HepG2 (cell line): Measurements from ENCODE around the gene GNAI2. TPM values are rescaled to one million over a fixed set of nuclear protein-coding genes. Genes with fewer than 3 reads are reported as not detected.
A peak's percentile ranks its signal among the peaks of the same experiment; 100 is the strongest.

ENCODE experiments used
- CBX1 ChIP-seq: IDR thresholded peaks from one replicate; pipeline ENCODE4 v1.6.1; 2016; ENCODE audit warnings: antibody characterized with exemption, low read depth
- EED ChIP-seq: sonication (generic); formaldehyde crosslinking; IDR thresholded peaks from 2 replicates; pipeline ENCODE4 v1.5.0; 2020; ENCODE audit warnings: mild to moderate bottlenecking, missing genetic modification reagents
- ELF4 ChIP-seq: sonication (generic); formaldehyde crosslinking; IDR thresholded peaks from 2 replicates; pipeline ENCODE4 v1.5.0; 2020; ENCODE audit warnings: missing genetic modification reagents, mild to moderate bottlenecking, moderate library complexity, borderline replicate concordance
- ESRRA ChIP-seq: sonication (generic); formaldehyde crosslinking; IDR thresholded peaks from 2 replicates; pipeline ENCODE4 v1.5.1; 2020; ENCODE audit warnings: mild to moderate bottlenecking, low read depth, missing genetic modification reagents
- FOXJ3 ChIP-seq: sonication (generic); formaldehyde crosslinking; IDR thresholded peaks from 2 replicates; pipeline ENCODE4 v1.4.0; 2020; ENCODE audit warnings: missing genetic modification reagents, mild to moderate bottlenecking, borderline replicate concordance
- FOXO4 ChIP-seq: sonication (generic); formaldehyde crosslinking; conservative IDR thresholded peaks from 2 replicates; pipeline ENCODE4 v1.8.1; 2023; ENCODE audit warnings: missing genetic modification reagents
- LBX2 ChIP-seq: sonication (generic); formaldehyde crosslinking; IDR thresholded peaks from 2 replicates; pipeline ENCODE4 v1.5.0; 2020; ENCODE audit warnings: missing genetic modification reagents, mild to moderate bottlenecking, borderline replicate concordance
- PAWR ChIP-seq: sonication (generic); formaldehyde crosslinking; IDR thresholded peaks from 2 replicates; pipeline ENCODE4 v1.4.0; 2020; ENCODE audit warnings: missing genetic modification reagents, mild to moderate bottlenecking, borderline replicate concordance
- SCMH1 ChIP-seq: sonication (generic); formaldehyde crosslinking; IDR thresholded peaks from 2 replicates; pipeline ENCODE4 v1.9.0; 2021; ENCODE audit warnings: missing genetic modification reagents, mild to moderate bottlenecking, borderline replicate concordance
- ZBTB40 ChIP-seq, 2 experiments: fragments of 450-650 bp in 1 of 2; sonication (generic) in 1 of 2; formaldehyde crosslinking in 1 of 2; IDR thresholded peaks; 2 replicates each; pipeline versions ENCODE4 v1.6.1 to v1.8.0; 2016 to 2022; ENCODE audit warnings: antibody characterized with exemption in 1 of 2, mild to moderate bottlenecking in 1 of 2, missing genetic modification reagents in 1 of 2
- ZFP90 ChIP-seq: sonication (generic); formaldehyde crosslinking; IDR thresholded peaks from 2 replicates; pipeline ENCODE4 v1.8.0; 2022; ENCODE audit warnings: missing genetic modification reagents, mild to moderate bottlenecking, inconsistent platforms, borderline replicate concordance
- ZMAT5 ChIP-seq: sonication (generic); formaldehyde crosslinking; IDR thresholded peaks from 2 replicates; pipeline ENCODE4 v1.5.0; 2020; ENCODE audit warnings: mild to moderate bottlenecking, low read depth, missing genetic modification reagents, borderline replicate concordance
- ZNF138 ChIP-seq: sonication (generic); formaldehyde crosslinking; IDR thresholded peaks from 2 replicates; pipeline ENCODE4 v1.5.0; 2020; ENCODE audit warnings: mild to moderate bottlenecking, low read depth, missing genetic modification reagents
- ZNF543 ChIP-seq: sonication (generic); formaldehyde crosslinking; IDR thresholded peaks from 2 replicates; pipeline ENCODE4 v1.4.0; 2020; ENCODE audit warnings: mild to moderate bottlenecking, missing genetic modification reagents
- ZNF572 ChIP-seq: sonication (generic); formaldehyde crosslinking; IDR thresholded peaks from 2 replicates; pipeline ENCODE4 v1.5.1; 2020; ENCODE audit warnings: mild to moderate bottlenecking, missing genetic modification reagents
- ZSCAN22 ChIP-seq: sonication (generic); formaldehyde crosslinking; IDR thresholded peaks from 2 replicates; pipeline ENCODE4 v1.4.0; 2020; ENCODE audit warnings: mild to moderate bottlenecking, missing genetic modification reagents
- polyA plus RNA-seq, 8 experiments: library from polyadenylated mRNA; depleted of rRNA in 3 of 8; stranded (reverse) in 7 of 8; unstranded in 1 of 8; fragments of >200 nt; fragmentation: Illumina TruSeq in 4 of 8; extraction: Trizol in 4 of 8; gene quantifications; 2 replicates each; pipeline versions ENCODE4 v1.2.1 to v1.2.3, GENCODE V29; 2011 to 2016; ENCODE audit warnings: low read depth in 4 of 8, missing spikeins in 1 of 8, mixed read lengths in 1 of 8; ENCODE audit not compliant: insufficient read depth in 1 of 8
- total RNA-seq, 5 experiments: library from RNA; depleted of rRNA; stranded (reverse); fragments of >200 nt; fragmentation: Illumina TruSeq; extraction: Trizol; gene quantifications; 2 replicates each; pipeline ENCODE4 v1.2.3, GENCODE V29; 2016; ENCODE audit warnings: low read depth in 1 of 5

Gene GNAI2
- total and polyA plus RNA-seq, 2 of the 13 experiments (the other 11 are each of a cell fraction or from before 2014, with no cell fraction given) = 51.1 to 66.2 TPM

GRCh38 chr3:50227390-50228183 lies 8.4 kb upstream of the GNAI2 start (continued):
- peak; percentile 57 for TF ChIP-seq ZBTB40 (IDR thresholded peaks at IDR 0.05)
- TF ChIP-seq ZBTB40 (CRISPR knock-in tag; IDR thresholded peaks at IDR 0.05) = peak; percentile 29; the same call in 1 of the 2 replicates
- no peak for TF ChIP-seq ESRRA (CRISPR knock-in tag)
- TF ChIP-seq ELF4 (CRISPR knock-in tag) = peak; percentile 77; the same call in 1 of the 2 replicates
- TF ChIP-seq ZNF138 (CRISPR knock-in tag) = 0 out of 2 replicates have a peak, but pooled peaks have one; percentile 25
- no peak for TF ChIP-seq FOXO4
- TF ChIP-seq ZSCAN22 (CRISPR knock-in tag) = no peak
- TF ChIP-seq LBX2 = no peak
- TF ChIP-seq ZFP90 (CRISPR knock-in tag) = peak; percentile 56; the same call in 1 of the 2 replicates
- TF ChIP-seq SCMH1 (CRISPR knock-in tag) = no peak
- TF ChIP-seq ZNF543 (CRISPR knock-in tag) = peak; percentile 44; the same call in 1 of the 2 replicates
- TF ChIP-seq ZNF572 (CRISPR knock-in tag) = no peak
- TF ChIP-seq CBX1 = peak; percentile 59
- TF ChIP-seq ZMAT5 (CRISPR knock-in tag) = no peak
- TF ChIP-seq FOXJ3 = no peak
- no peak for TF ChIP-seq PAWR
- no peak; the same call in 1 of the 2 replicates for TF ChIP-seq EED (CRISPR knock-in tag)
